K562 (cell line): ENCODE results near the gene MPV17L2. TPM values are rescaled to one million over a fixed set of nuclear protein-coding genes. Genes with fewer than 3 reads are reported as not detected.
A peak's percentile ranks its signal among the peaks of the same experiment; 100 is the strongest.

Source experiments
- DPF2 ChIP-seq: fragments of 450-650 bp; IDR thresholded peaks from 2 replicates; pipeline ENCODE4 v1.6.1; 2016
- GATAD2B ChIP-seq: fragments of 450-650 bp; IDR thresholded peaks from 2 replicates; pipeline ENCODE4 v1.6.1; 2017; ENCODE audit warnings: mild to moderate bottlenecking, borderline replicate concordance
- RBFOX2 ChIP-seq: fragments of 200-400 bp; formaldehyde crosslinking; IDR thresholded peaks from 2 replicates; pipeline ENCODE4 v1.6.1; 2017; ENCODE audit warnings: low read depth, mild to moderate bottlenecking, low read length, moderate library complexity
- SMARCA4 ChIP-seq: fragments of 450-650 bp; IDR thresholded peaks from 2 replicates; pipeline ENCODE4 v1.6.1; 2016
- TBL1XR1 ChIP-seq, 2 experiments: IDR thresholded peaks; 2 replicates each; pipeline ENCODE4 v1.6.1; 2012; ENCODE audit warnings: improper control_type of control experiment in 2 of 2, low read length in 2 of 2, mild to moderate bottlenecking in 1 of 2
- YY1 ChIP-seq, 3 experiments: IDR thresholded peaks; 2 replicates each; pipeline ENCODE4 v1.6.1; 2011; ENCODE audit warnings: low read length in 2 of 3, mild to moderate bottlenecking in 2 of 3, moderate library complexity in 2 of 3, borderline replicate concordance in 1 of 3, control low read depth in 1 of 3, low read depth in 1 of 3; ENCODE audit not compliant: insufficient read depth in 3 of 3, insufficient replicate concordance in 2 of 3, control insufficient read depth in 1 of 3, insufficient read length in 1 of 3; ENCODE audit errors: extremely low read depth in 1 of 3
- ZEB2 ChIP-seq: fragments of 450-650 bp; IDR thresholded peaks from 2 replicates; pipeline ENCODE4 v1.6.1; 2016
- ZNF263 ChIP-seq: sonication (generic); formaldehyde crosslinking; IDR thresholded peaks from 2 replicates; pipeline ENCODE4 v1.8.0; 2022; ENCODE audit warnings: mild to moderate bottlenecking, missing genetic modification reagents, borderline replicate concordance
- ZNF589 ChIP-seq: fragments of 200-800 bp; sonication (Bioruptor generic); IDR thresholded peaks from 2 replicates; pipeline ENCODE4 v1.6.1; 2016; ENCODE audit warnings: low read depth, missing genetic modification characterization, missing compliant biosample characterization
- polyA plus RNA-seq, 8 experiments: library from polyadenylated mRNA; depleted of rRNA in 4 of 8; stranded (reverse) in 5 of 8; unstranded in 3 of 8; fragments of >200 nt; fragmentation: Nextera tagmentation in 2 of 8; fragmentation: Illumina TruSeq in 1 of 8; extraction: Ambion mirVana in 2 of 8; extraction: Trizol in 1 of 8; gene quantifications; 2 replicates each; pipeline versions ENCODE4 v1.2.1 to v1.2.3, GENCODE V29; 2011 to 2014; ENCODE audit warnings: inconsistent platforms in 1 of 8, missing spikeins in 1 of 8
- total RNA-seq, 7 experiments: library from RNA; depleted of rRNA in 6 of 7; stranded (reverse); fragments of >200 nt in 6 of 7; fragmentation: Illumina TruSeq in 2 of 7; extraction: Trizol in 2 of 7; gene quantifications; 2 replicates each; pipeline versions ENCODE4 v1.2.1 to v1.2.3, GENCODE V29; 2011 to 2021; ENCODE audit warnings: low replicate concordance in 1 of 7
- TF ChIP-seq, protein P1 (sequence below): fragments of 450-650 bp; IDR thresholded peaks from 2 replicates; pipeline ENCODE4 v1.7.1; 2018; ENCODE audit warnings: mild to moderate bottlenecking, low read depth; ENCODE audit not compliant: partially characterized antibody
- TF ChIP-seq, protein P2 (sequence below): sonication (generic); formaldehyde crosslinking; IDR thresholded peaks from 2 replicates; pipeline ENCODE4 v1.8.0; 2023; ENCODE audit warnings: missing genetic modification reagents, mild to moderate bottlenecking, borderline replicate concordance
- TF ChIP-seq, protein P3 (sequence below), 2 experiments: fragments of 150-350 bp in 1 of 2; IDR thresholded peaks; 2 replicates each; pipeline ENCODE4 v1.6.1; 2012 to 2016; ENCODE audit warnings: low read depth in 2 of 2, low read length in 2 of 2, mild to moderate bottlenecking in 1 of 2, moderate library complexity in 1 of 2
- TF ChIP-seq, protein P4 (sequence below): sonication (generic); IDR thresholded peaks from 2 replicates; pipeline ENCODE4 v1.6.1; 2016

The MPV17L2 gene
- total and polyA plus RNA-seq, 9 of the 15 experiments (the other 6 are each of a cell fraction or from before 2014, with no cell fraction given), result 10.6 to 60.2 (median 28.5) TPM

DNA sequence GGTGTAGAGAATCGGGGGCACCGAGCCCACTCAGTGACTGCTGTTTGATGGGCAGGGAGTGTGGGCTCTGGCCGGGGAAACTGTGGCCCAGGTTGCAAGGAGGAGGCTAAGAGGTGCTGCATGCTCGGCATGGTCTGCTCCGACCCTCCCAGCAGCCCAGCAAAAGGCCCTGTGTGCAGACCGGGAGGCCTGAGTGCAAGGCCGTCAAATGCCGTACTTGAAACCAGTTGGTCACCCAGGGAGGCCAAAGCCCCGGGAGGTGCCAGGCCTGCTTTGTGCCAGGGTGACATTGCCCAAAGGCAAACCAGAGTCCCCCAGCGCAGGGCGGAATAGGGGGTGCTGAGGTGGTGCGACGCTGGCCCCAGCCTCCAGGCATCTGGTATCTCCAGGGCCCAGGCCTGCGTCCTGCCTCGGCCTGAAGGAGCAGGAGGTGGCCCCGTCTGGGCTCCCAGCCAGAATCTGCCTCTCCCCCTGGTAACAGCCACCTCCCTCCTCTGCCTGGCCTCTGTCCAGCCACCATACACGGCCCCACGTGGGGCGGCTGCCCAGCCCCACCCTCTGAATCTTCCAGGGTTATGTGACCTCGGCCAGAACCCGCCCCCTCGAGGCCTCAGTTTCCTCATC, 36.1 kb upstream of the MPV17L2 start (continued):
- TF ChIP-seq, protein P1, sequence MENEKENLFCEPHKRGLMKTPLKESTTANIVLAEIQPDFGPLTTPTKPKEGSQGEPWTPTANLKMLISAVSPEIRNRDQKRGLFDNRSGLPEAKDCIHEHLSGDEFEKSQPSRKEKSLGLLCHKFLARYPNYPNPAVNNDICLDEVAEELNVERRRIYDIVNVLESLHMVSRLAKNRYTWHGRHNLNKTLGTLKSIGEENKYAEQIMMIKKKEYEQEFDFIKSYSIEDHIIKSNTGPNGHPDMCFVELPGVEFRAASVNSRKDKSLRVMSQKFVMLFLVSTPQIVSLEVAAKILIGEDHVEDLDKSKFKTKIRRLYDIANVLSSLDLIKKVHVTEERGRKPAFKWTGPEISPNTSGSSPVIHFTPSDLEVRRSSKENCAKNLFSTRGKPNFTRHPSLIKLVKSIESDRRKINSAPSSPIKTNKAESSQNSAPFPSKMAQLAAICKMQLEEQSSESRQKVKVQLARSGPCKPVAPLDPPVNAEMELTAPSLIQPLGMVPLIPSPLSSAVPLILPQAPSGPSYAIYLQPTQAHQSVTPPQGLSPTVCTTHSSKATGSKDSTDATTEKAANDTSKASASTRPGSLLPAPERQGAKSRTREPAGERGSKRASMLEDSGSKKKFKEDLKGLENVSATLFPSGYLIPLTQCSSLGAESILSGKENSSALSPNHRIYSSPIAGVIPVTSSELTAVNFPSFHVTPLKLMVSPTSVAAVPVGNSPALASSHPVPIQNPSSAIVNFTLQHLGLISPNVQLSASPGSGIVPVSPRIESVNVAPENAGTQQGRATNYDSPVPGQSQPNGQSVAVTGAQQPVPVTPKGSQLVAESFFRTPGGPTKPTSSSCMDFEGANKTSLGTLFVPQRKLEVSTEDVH, result no peak
- TF ChIP-seq GATAD2B, result peak; percentile 74; the same call in 1 of the 2 replicates
- TF ChIP-seq, protein P2, sequence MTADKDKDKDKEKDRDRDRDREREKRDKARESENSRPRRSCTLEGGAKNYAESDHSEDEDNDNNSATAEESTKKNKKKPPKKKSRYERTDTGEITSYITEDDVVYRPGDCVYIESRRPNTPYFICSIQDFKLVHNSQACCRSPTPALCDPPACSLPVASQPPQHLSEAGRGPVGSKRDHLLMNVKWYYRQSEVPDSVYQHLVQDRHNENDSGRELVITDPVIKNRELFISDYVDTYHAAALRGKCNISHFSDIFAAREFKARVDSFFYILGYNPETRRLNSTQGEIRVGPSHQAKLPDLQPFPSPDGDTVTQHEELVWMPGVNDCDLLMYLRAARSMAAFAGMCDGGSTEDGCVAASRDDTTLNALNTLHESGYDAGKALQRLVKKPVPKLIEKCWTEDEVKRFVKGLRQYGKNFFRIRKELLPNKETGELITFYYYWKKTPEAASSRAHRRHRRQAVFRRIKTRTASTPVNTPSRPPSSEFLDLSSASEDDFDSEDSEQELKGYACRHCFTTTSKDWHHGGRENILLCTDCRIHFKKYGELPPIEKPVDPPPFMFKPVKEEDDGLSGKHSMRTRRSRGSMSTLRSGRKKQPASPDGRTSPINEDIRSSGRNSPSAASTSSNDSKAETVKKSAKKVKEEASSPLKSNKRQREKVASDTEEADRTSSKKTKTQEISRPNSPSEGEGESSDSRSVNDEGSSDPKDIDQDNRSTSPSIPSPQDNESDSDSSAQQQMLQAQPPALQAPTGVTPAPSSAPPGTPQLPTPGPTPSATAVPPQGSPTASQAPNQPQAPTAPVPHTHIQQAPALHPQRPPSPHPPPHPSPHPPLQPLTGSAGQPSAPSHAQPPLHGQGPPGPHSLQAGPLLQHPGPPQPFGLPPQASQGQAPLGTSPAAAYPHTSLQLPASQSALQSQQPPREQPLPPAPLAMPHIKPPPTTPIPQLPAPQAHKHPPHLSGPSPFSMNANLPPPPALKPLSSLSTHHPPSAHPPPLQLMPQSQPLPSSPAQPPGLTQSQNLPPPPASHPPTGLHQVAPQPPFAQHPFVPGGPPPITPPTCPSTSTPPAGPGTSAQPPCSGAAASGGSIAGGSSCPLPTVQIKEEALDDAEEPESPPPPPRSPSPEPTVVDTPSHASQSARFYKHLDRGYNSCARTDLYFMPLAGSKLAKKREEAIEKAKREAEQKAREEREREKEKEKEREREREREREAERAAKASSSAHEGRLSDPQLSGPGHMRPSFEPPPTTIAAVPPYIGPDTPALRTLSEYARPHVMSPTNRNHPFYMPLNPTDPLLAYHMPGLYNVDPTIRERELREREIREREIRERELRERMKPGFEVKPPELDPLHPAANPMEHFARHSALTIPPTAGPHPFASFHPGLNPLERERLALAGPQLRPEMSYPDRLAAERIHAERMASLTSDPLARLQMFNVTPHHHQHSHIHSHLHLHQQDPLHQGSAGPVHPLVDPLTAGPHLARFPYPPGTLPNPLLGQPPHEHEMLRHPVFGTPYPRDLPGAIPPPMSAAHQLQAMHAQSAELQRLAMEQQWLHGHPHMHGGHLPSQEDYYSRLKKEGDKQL, result 0 out of 2 replicates have a peak, but pooled peaks have one; percentile 75
- TF ChIP-seq YY1 (IDR thresholded peaks at IDR 0.05; ENCODE audit: borderline replicate concordance in 1 of 3, control insufficient read depth in 1 of 3, extremely low read depth in 1 of 3, insufficient read depth in 3 of 3, insufficient read length in 1 of 3, insufficient replicate concordance in 2 of 3, low read depth in 1 of 3, low read length in 2 of 3), result peak in 2 of 3 experiments; percentile 26 to 51
- 0 out of 2 replicates have a peak, but pooled peaks have one; percentile 68 for TF ChIP-seq ZNF589 (CRISPR knock-in tag)
- 0 out of 2 replicates have a peak, but pooled peaks have one; percentile 27 for TF ChIP-seq ZEB2
- TF ChIP-seq, protein P3, sequence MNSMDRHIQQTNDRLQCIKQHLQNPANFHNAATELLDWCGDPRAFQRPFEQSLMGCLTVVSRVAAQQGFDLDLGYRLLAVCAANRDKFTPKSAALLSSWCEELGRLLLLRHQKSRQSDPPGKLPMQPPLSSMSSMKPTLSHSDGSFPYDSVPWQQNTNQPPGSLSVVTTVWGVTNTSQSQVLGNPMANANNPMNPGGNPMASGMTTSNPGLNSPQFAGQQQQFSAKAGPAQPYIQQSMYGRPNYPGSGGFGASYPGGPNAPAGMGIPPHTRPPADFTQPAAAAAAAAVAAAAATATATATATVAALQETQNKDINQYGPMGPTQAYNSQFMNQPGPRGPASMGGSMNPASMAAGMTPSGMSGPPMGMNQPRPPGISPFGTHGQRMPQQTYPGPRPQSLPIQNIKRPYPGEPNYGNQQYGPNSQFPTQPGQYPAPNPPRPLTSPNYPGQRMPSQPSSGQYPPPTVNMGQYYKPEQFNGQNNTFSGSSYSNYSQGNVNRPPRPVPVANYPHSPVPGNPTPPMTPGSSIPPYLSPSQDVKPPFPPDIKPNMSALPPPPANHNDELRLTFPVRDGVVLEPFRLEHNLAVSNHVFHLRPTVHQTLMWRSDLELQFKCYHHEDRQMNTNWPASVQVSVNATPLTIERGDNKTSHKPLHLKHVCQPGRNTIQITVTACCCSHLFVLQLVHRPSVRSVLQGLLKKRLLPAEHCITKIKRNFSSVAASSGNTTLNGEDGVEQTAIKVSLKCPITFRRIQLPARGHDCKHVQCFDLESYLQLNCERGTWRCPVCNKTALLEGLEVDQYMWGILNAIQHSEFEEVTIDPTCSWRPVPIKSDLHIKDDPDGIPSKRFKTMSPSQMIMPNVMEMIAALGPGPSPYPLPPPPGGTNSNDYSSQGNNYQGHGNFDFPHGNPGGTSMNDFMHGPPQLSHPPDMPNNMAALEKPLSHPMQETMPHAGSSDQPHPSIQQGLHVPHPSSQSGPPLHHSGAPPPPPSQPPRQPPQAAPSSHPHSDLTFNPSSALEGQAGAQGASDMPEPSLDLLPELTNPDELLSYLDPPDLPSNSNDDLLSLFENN (IDR thresholded peaks at IDR 0.05; ENCODE audit: low read depth in 2 of 2, low read length in 2 of 2), result peak in 1 of 2 experiments; percentile 59; a peak in 1 of 4 replicates
- TF ChIP-seq ZNF263 (CRISPR knock-in tag), result peak; percentile 66
- peak; percentile 88 for TF ChIP-seq SMARCA4
- TF ChIP-seq DPF2, result peak; percentile 91
- TF ChIP-seq RBFOX2, result peak; percentile 64
- TF ChIP-seq TBL1XR1 (IDR thresholded peaks at IDR 0.05; ENCODE audit: low read length in 2 of 2), result peak in 1 of 2 experiments; percentile 36; a peak in 1 of 4 replicates
- TF ChIP-seq, protein P4, sequence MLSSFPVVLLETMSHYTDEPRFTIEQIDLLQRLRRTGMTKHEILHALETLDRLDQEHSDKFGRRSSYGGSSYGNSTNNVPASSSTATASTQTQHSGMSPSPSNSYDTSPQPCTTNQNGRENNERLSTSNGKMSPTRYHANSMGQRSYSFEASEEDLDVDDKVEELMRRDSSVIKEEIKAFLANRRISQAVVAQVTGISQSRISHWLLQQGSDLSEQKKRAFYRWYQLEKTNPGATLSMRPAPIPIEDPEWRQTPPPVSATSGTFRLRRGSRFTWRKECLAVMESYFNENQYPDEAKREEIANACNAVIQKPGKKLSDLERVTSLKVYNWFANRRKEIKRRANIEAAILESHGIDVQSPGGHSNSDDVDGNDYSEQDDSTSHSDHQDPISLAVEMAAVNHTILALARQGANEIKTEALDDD, result no peak
